GM23338 (cell line): ENCODE data around the gene RPTOR. TPM values are rescaled to one million over a fixed set of nuclear protein-coding genes. Genes with fewer than 3 reads are reported as not detected.

Experiments used
- ATAC-seq: fragments of 200-7000 bp; cut with Tn5 transposase; 3 replicates; pipeline ENCODE4 v1.9.1; 2020
- DNase-seq: peaks from one replicate; pipeline ENCODE4 v3.0.0-alpha.2; 2015; ENCODE audit warnings: low spot score
- H2AFZ ChIP-seq: fragments of 200-600 bp; sonication (generic); 2 replicates; pipeline ENCODE4 v1.8.0; 2016; ENCODE audit warnings: antibody characterized with exemption, mild to moderate bottlenecking, moderate library complexity
- H3F3A ChIP-seq: fragments of 200-600 bp; sonication (generic); replicated peaks from 2 replicates; pipeline ENCODE4 v1.8.0; 2017; ENCODE audit warnings: antibody characterized with exemption, mixed run types, low read depth
- H3K27ac ChIP-seq: fragments of 200-600 bp; sonication (generic); 2 replicates; pipeline ENCODE4 v1.6.1; 2016; ENCODE audit warnings: low read depth
- H3K27me3 ChIP-seq: fragments of 200-600 bp; sonication (generic); 2 replicates; pipeline ENCODE4 v1.8.0; 2016; ENCODE audit warnings: mild to moderate bottlenecking, mixed run types, moderate library complexity; ENCODE audit not compliant: insufficient read depth
- H3K36me3 ChIP-seq: fragments of 200-600 bp; sonication (generic); 2 replicates; pipeline ENCODE4 v1.8.0; 2016; ENCODE audit warnings: mild to moderate bottlenecking; ENCODE audit not compliant: insufficient read depth
- H3K4me1 ChIP-seq: fragments of 200-600 bp; sonication (generic); 2 replicates; pipeline ENCODE4 v1.8.0; 2016; ENCODE audit warnings: mild to moderate bottlenecking, moderate library complexity; ENCODE audit not compliant: insufficient read depth
- H3K4me2 ChIP-seq: fragments of 200-600 bp; sonication (generic); 2 replicates; pipeline ENCODE4 v1.7.1; 2017; ENCODE audit warnings: mixed run types
- H3K4me3 ChIP-seq: fragments of 200-600 bp; sonication (generic); 2 replicates; pipeline ENCODE4 v1.6.1; 2016; ENCODE audit warnings: mixed run types
- H3K79me2 ChIP-seq: fragments of 200-600 bp; sonication (generic); replicated peaks from 2 replicates; pipeline ENCODE4 v1.8.0; 2017; ENCODE audit warnings: mild to moderate bottlenecking; ENCODE audit not compliant: insufficient read depth
- H3K9me2 ChIP-seq: fragments of 200-600 bp; sonication (generic); 2 replicates; pipeline ENCODE4 v1.8.0; 2017; ENCODE audit not compliant: insufficient read depth
- H4K20me1 ChIP-seq: fragments of 200-600 bp; sonication (generic); replicated peaks from 2 replicates; pipeline ENCODE4 v1.8.0; 2017; ENCODE audit warnings: mild to moderate bottlenecking; ENCODE audit not compliant: insufficient read depth
- H3K27ac Mint-ChIP-seq: 2 replicates; pipeline ENCODE4 v1.8.0; 2020; ENCODE audit warnings: inconsistent platforms, mild to moderate bottlenecking, moderate library complexity, mixed read lengths
- H3K27me3 Mint-ChIP-seq: 3 replicates; pipeline ENCODE4 v1.8.0; 2022; ENCODE audit warnings: low read depth, mild to moderate bottlenecking, moderate library complexity, mixed read lengths, inconsistent platforms; ENCODE audit not compliant: insufficient read depth, poor library complexity
- H3K36me3 Mint-ChIP-seq: 3 replicates; pipeline ENCODE4 v1.8.0; 2021; ENCODE audit warnings: low read depth, mild to moderate bottlenecking, inconsistent platforms, moderate library complexity, mixed read lengths
- H3K4me1 Mint-ChIP-seq: 3 replicates; pipeline ENCODE4 v1.8.0; 2020; ENCODE audit warnings: mild to moderate bottlenecking, inconsistent platforms, mixed read lengths
- H3K4me3 Mint-ChIP-seq: 3 replicates; pipeline ENCODE4 v1.8.0; 2021; ENCODE audit warnings: moderate library complexity, mild to moderate bottlenecking, inconsistent platforms, mixed read lengths
- H3K9me3 Mint-ChIP-seq: 3 replicates; pipeline ENCODE4 v1.8.0; 2020; ENCODE audit warnings: moderate library complexity, mild to moderate bottlenecking, inconsistent platforms, mixed read lengths
- CREB1 ChIP-seq: fragments of 250-450 bp; sonication (Bioruptor Pico); IDR thresholded peaks from 2 replicates; pipeline ENCODE4 v1.5.0; 2020; ENCODE audit warnings: low read depth, mild to moderate bottlenecking, moderate library complexity
- CTCF ChIP-seq, 2 experiments: fragments of 200-600 bp in 1 of 2; sonication (generic) in 1 of 2; conservative IDR thresholded peaks; 2 replicates each; pipeline versions ENCODE4 v1.5.1 to v1.6.1; 2016 to 2017; ENCODE audit warnings: antibody characterized with exemption in 2 of 2, low read depth in 2 of 2, mild to moderate bottlenecking in 2 of 2, moderate library complexity in 1 of 2
- EZH2 ChIP-seq: fragments of 200-600 bp; sonication (generic); IDR thresholded peaks from one replicate; pipeline ENCODE4 v1.8.0; 2017; ENCODE audit warnings: antibody characterized with exemption, mild to moderate bottlenecking, low read depth; ENCODE audit not compliant: unreplicated experiment
- EZH2phosphoT487 ChIP-seq: fragments of 200-600 bp; sonication (generic); IDR thresholded peaks from one replicate; pipeline ENCODE4 v1.8.1; 2018; ENCODE audit warnings: antibody characterized with exemption; ENCODE audit not compliant: unreplicated experiment
- JUNB ChIP-seq: IDR thresholded peaks from one replicate; pipeline ENCODE4 v1.6.1; 2016; ENCODE audit warnings: antibody characterized with exemption; ENCODE audit not compliant: unreplicated experiment
- NANOG ChIP-seq: IDR thresholded peaks from 2 replicates; pipeline ENCODE4 v1.6.1; 2016; ENCODE audit warnings: antibody characterized with exemption, borderline replicate concordance
- POLR2AphosphoS5 ChIP-seq: IDR thresholded peaks from 2 replicates; pipeline ENCODE4 v1.6.1; 2016; ENCODE audit warnings: antibody characterized with exemption, low read depth
- STAT1 ChIP-seq: IDR thresholded peaks from one replicate; pipeline ENCODE4 v1.6.1; 2016; ENCODE audit warnings: antibody characterized with exemption; ENCODE audit not compliant: unreplicated experiment
- ZNF114 ChIP-seq: fragments of 250-450 bp; sonication (Bioruptor Pico); IDR thresholded peaks from 2 replicates; pipeline ENCODE4 v1.5.0; 2020; ENCODE audit warnings: mild to moderate bottlenecking, moderate library complexity
- ZNF331 ChIP-seq: fragments of 250-450 bp; sonication (Bioruptor Pico); IDR thresholded peaks from 2 replicates; pipeline ENCODE4 v1.5.0; 2020; ENCODE audit warnings: low read depth, mild to moderate bottlenecking, moderate library complexity
- ZNF462 ChIP-seq: fragments of 250-450 bp; sonication (Bioruptor Pico); IDR thresholded peaks from 2 replicates; pipeline ENCODE4 v1.5.0; 2020; ENCODE audit warnings: mild to moderate bottlenecking, moderate library complexity
- polyA plus RNA-seq: library from polyadenylated mRNA; unstranded; fragments of >200 nt; fragmentation: Nextera tagmentation; extraction: Ambion mirVana; gene quantifications from 2 replicates; pipeline ENCODE4 v1.2.1, GENCODE V29; 2016
- total RNA-seq: library from RNA; depleted of rRNA; stranded (reverse); fragments of >200 nt; shearing (Covaris generic); gene quantifications from 2 replicates; pipeline ENCODE4 v1.2.3, GENCODE V29; 2014
- TF ChIP-seq, protein P1 (sequence below): IDR thresholded peaks from 2 replicates; pipeline ENCODE4 v1.6.1; 2016; ENCODE audit warnings: antibody characterized with exemption
- TF ChIP-seq, protein P2 (sequence below): IDR thresholded peaks from one replicate; pipeline ENCODE4 v1.6.1; 2018; ENCODE audit warnings: antibody characterized with exemption; ENCODE audit not compliant: unreplicated experiment

The RPTOR gene
- total and polyA plus RNA-seq, 2 experiments from 2014 or later: 9.5 to 38.0 TPM

DNA sequence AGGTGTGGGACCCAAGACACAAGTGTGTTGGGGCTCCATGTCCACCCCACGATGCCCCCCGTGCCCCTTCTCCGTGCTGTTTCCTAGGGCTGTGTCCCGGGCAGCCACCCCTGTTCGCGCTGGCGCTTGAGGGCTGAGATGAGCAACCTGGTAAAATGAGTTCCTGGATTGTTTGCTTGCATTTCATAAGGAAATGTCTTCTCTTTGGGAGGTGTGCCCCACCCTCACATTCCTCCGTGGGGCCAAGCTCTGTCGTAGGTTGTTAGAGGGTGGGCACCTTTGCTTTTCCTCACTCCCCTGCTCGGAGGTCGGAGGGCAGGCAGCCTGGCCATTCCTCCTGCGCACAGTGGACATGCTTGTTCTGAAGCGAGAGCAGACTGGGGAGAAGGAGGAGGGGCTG lies 275.7 kb downstream of the RPTOR start:
- no peaks in the 10 kb centered on the region for H3K36me3 ChIP-seq
- H3K4me1 Mint-ChIP-seq: peaks cover 19% of the 10 kb centered on the region
- H3K9me2 ChIP-seq: no peaks in the 10 kb centered on the region
- peaks cover 16% of the 10 kb centered on the region for H3K27me3 Mint-ChIP-seq
- H4K20me1 ChIP-seq: no peaks in the 10 kb centered on the region; the same call in 1 of the 2 replicates
- H3K27me3 ChIP-seq: no peaks in the 10 kb centered on the region
- DNase-seq: no peak
- 0 out of 2 replicates have a peak, but pooled peaks cover 3% of the 10 kb centered on the region for H3F3A ChIP-seq
- H3K36me3 Mint-ChIP-seq: peaks cover 13% of the 10 kb centered on the region
- peak; percentile 24; the same call in 2 of the 3 replicates for ATAC-seq
- H3K4me3 ChIP-seq: no peak overlapping the region
- no peaks in the 10 kb centered on the region for H3K79me2 ChIP-seq
- H3K27ac Mint-ChIP-seq: no peak overlapping the region
- H3K4me1 ChIP-seq: no peaks in the 10 kb centered on the region
- H2AFZ ChIP-seq: no peak overlapping the region
- no peak overlapping the region for H3K4me3 Mint-ChIP-seq
- H3K4me2 ChIP-seq: no peak overlapping the region
- H3K27ac ChIP-seq: peak overlapping the region; percentile 6; the same call in 1 of the 2 replicates
- TF ChIP-seq CTCF (conservative IDR thresholded peaks at IDR 0.05; ENCODE audit: low read depth in 2 of 2) (no peak), POLR2AphosphoS5 (no peak), CREB1 (CRISPR knock-in tag) (no peak), ZNF331 (CRISPR knock-in tag) (no peak), ZNF114 (no peak), JUNB (no peak), EZH2phosphoT487 (no peak), EZH2 (no peak), NANOG (no peak), ZNF462 (CRISPR knock-in tag) (no peak), STAT1 (no peak)
- TF ChIP-seq, protein P1, sequence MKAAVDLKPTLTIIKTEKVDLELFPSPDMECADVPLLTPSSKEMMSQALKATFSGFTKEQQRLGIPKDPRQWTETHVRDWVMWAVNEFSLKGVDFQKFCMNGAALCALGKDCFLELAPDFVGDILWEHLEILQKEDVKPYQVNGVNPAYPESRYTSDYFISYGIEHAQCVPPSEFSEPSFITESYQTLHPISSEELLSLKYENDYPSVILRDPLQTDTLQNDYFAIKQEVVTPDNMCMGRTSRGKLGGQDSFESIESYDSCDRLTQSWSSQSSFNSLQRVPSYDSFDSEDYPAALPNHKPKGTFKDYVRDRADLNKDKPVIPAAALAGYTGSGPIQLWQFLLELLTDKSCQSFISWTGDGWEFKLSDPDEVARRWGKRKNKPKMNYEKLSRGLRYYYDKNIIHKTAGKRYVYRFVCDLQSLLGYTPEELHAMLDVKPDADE: no peak
- TF ChIP-seq, protein P2, sequence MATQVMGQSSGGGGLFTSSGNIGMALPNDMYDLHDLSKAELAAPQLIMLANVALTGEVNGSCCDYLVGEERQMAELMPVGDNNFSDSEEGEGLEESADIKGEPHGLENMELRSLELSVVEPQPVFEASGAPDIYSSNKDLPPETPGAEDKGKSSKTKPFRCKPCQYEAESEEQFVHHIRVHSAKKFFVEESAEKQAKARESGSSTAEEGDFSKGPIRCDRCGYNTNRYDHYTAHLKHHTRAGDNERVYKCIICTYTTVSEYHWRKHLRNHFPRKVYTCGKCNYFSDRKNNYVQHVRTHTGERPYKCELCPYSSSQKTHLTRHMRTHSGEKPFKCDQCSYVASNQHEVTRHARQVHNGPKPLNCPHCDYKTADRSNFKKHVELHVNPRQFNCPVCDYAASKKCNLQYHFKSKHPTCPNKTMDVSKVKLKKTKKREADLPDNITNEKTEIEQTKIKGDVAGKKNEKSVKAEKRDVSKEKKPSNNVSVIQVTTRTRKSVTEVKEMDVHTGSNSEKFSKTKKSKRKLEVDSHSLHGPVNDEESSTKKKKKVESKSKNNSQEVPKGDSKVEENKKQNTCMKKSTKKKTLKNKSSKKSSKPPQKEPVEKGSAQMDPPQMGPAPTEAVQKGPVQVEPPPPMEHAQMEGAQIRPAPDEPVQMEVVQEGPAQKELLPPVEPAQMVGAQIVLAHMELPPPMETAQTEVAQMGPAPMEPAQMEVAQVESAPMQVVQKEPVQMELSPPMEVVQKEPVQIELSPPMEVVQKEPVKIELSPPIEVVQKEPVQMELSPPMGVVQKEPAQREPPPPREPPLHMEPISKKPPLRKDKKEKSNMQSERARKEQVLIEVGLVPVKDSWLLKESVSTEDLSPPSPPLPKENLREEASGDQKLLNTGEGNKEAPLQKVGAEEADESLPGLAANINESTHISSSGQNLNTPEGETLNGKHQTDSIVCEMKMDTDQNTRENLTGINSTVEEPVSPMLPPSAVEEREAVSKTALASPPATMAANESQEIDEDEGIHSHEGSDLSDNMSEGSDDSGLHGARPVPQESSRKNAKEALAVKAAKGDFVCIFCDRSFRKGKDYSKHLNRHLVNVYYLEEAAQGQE: no peak
- no peaks in the 10 kb centered on the region for H3K9me3 Mint-ChIP-seq
